ENCODE data around the gene BMP8A.

DNA sequence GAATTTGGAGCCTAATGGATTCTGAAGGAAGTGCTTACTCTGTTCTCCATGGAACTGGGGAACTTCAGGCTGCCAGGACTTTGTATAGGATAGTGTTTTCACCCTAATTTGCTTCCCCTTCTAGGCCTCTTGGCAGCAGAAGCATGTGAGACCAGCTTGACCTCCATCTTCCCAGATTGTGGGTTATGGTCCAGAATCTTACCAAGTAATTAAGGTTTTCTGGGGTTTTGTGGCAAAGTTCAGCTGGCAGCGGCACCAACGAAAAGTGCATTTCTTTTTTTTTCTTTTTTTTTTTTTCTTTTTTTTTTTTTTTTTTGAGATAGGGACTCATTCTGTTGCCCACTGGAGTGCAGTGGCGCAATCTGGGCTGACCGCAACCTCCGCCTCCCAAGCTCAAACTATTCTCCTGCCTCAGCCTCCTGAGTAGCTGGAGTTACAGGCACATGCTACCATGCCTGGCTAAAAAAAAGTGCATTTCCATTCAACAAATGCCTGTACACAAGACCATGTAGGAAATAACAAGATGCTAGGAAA, 3.4 kb upstream of the BMP8A start:
- TF ChIP-seq, protein P1, sequence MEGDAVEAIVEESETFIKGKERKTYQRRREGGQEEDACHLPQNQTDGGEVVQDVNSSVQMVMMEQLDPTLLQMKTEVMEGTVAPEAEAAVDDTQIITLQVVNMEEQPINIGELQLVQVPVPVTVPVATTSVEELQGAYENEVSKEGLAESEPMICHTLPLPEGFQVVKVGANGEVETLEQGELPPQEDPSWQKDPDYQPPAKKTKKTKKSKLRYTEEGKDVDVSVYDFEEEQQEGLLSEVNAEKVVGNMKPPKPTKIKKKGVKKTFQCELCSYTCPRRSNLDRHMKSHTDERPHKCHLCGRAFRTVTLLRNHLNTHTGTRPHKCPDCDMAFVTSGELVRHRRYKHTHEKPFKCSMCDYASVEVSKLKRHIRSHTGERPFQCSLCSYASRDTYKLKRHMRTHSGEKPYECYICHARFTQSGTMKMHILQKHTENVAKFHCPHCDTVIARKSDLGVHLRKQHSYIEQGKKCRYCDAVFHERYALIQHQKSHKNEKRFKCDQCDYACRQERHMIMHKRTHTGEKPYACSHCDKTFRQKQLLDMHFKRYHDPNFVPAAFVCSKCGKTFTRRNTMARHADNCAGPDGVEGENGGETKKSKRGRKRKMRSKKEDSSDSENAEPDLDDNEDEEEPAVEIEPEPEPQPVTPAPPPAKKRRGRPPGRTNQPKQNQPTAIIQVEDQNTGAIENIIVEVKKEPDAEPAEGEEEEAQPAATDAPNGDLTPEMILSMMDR (IDR thresholded peaks at IDR 0.05), result no peak
- no peak for TF ChIP-seq ZSCAN20 (CRISPR knock-in tag; IDR thresholded peaks at IDR 0.05)
- TF ChIP-seq RAD21 (conservative IDR thresholded peaks at IDR 0.05 in 1 of 2, IDR thresholded peaks at IDR 0.05 in 1 of 2), result no peak
- no peak for TF ChIP-seq HDAC2 (IDR thresholded peaks at IDR 0.05)
